Measurements from ENCODE around the gene CRYL1.

CRYL1 gene

DNA sequence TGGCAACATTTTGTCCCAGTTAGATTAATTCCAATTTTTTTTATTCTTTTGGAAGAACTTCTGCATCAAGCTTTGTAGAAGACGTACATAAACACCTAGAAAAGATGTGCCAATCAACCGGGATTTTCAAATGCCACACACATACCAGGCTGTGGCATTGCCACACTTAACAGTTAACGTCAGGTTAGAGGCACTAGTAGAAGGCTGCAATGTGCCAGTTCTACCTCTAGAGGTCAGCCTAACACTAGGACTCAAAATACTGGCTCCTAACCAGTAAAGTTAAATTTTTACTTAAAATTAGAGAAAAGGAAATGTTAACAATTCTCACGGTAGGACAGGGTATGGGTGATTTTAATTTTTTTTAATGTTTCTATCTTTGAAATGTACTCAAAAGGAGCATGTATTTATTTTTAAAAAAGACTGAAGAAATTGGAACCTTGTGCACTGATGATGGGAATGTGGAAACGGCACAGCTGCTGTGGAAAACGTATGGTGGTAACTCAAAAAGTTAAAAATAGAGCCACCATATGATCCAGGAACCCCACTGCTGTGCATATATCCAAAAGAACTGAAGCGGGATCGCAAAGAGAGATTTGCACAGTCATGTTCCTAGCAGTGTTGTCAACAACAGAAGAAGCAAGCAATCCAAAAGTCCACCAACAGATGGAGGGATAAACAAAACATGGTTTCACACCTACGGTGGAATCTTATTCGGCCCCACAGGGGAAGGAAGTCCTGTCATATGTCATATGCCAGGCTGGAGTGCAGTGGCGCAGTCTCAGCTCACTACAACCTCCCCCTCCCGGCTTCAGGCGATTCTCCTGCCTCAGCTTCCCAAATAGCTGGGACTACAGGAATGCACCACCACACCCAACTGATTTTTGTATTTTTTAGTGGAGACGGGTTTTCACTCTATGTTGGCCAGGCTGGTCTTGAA, 30.3 kb downstream of the CRYL1 start:
- peak; percentile 15 to 33 for DNase-seq (ENCODE audit: low read depth in 2 of 2, low spot score in 1 of 2)

DNA sequence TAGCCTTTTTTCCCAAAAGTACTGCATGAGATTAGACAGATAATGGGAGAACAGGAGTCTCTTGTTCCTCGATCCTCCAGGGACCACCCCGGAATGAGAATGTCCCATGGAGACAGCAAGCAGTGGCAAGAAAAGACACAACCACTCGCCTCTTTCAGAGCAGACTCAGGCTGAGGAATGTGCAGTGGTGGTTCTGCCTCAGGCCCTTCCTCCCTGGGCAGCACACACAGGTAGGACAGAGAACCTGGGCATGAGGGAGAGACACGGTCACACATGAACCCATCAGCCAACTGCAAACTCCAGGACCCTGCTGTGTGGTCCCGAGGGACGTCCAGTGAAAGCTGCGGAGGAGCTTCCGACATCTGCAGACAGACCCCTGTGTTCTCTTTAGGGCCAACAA, 31.0 kb downstream of the CRYL1 start:
- no peak for DNase-seq (ENCODE audit: low read depth in 2 of 2, low spot score in 1 of 2)

DNA sequence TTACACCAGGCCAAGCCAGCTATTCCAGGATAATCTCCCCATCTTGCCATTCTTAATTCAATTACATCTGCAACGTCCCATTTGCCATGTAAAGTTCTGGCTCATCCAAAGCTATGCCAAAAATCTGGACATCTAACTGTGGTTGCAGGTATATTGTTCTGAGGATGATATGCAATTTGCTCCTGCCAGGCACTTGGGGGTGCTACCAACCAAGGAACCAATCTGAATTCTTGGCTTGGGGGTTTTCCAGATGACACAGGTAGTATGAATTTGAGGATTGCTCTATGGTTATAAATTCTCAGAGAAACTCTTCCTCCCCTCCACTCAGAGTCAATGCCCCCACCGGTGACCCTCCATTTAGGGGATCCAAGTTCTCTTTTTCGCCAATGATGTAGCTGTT, 33.0 kb downstream of the CRYL1 start:
- no peak for DNase-seq (ENCODE audit: low read depth in 2 of 2, low spot score in 1 of 2)

DNA sequence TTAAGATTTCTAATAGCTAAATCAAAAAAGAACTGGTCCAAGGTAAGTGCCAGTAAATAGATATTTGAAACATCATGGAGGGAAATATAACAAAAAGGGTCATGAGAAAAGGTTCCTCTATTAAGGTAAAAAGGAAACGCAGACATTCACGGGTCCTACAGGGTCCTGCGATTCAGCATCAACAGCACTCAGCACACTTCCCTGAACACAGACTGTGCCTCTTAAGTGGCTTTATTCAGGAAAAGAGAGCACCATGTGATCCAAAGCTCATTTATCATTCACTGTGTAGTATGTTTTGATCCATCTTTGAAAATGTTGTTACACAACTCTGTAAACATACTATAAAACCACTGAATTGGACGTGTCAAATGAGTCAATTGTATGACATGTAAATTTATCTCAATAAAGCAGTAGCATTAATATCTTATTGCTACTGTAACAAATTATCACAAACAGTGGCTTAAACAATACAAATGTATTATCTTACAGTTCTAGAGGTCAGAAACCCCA, 33.7 kb downstream of the CRYL1 start:
- no peak for DNase-seq (ENCODE audit: low read depth in 2 of 2, low spot score in 1 of 2)

DNA sequence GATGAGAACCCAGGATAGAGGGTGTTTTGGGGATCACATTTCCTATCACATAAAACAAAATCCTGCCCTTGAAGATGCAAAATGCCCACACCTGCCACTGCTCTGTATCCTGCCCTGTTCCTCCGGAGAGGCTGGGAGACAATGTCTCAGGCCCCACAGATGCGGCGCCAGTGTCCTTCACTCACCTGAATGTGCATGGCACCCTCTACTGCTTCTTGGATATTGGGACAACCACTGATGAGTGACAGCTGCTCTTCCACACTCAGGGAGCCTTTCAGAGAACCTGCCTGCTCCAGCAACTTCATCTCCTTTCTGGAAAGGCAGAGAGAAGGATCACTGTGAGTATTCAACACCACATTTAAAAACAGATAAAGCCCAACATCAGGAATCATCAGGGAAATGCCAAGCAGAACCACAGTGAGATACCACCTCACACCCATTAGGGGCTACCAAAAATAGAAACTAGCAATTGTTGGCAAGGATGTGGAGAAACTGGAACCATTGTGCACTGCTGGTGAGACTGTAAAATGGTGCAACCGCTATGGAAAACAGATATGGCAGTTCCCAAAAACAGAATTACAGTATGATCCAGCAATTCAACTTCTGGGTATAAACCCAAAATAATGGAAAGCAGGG, 36.4 kb downstream of the CRYL1 start:
- DNase-seq (ENCODE audit: low read depth in 2 of 2, low spot score in 1 of 2), result no peak

DNA sequence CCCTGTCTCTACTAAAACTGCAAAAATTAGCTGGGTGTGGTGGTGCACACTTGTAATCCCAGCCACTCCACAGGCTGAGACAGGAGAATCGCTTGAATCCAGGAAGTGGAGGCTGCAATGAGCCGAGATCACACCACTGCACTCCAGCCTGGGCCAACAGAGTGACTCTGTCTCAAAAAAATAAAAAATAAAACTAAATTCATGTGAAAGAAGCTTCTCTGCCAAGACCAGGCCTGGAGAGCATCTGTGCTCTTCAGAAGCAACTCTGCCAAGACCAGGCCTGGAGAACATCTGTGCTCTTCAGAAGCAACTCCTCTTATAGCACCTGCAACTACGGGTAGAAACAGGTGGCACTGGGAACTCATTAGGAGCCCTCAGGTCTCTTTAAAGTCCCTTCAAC, 37.7 kb downstream of the CRYL1 start:
- no peak for DNase-seq (ENCODE audit: low read depth in 2 of 2, low spot score in 1 of 2)

DNA sequence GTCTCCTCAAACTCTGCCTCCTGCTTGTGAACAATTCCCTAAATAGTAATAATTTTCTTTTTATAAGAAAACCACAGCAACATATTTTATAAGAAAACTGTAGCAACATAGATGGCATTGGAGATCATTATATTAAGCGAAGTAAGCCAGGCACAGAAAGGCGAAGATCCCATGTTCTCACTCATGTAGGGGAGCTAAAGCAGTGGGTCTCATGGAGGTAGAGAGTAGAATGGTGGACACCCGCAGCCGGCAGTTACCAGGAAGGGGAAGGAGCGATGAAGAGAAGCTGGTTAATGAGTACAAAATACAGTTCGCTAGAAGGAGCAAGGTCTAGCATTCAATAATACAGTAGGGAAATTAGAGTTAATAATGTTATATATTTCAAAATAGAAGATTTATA, 42.9 kb downstream of the CRYL1 start:
- DNase-seq (ENCODE audit: low read depth in 2 of 2, low spot score in 1 of 2), result no peak

DNA sequence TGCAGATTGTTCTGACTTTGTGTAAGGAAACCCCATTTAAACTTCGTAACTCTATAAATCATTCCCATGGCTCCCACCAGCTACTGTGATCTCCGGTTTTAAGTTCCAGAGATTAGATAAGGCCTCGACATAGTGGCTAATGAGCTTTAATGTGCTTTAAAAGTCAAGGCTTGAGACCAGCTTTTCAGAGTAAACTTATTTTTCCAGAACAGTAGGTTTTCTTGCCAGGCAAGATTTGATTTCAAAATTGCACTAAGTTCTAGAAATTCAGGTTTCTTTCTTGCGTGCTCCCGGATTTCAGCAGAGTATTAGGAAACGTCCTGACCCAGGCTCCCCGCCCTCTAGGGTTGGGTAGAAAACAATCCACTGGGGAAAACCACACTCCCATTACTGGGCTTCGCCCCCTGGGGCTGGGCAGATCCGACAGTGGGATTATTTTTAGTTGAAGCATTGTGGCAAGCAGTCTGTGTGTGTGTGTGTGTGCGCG, 43.3 kb downstream of the CRYL1 start:
- DNase-seq (ENCODE audit: low read depth in 2 of 2, low spot score in 1 of 2), result no peak

DNA sequence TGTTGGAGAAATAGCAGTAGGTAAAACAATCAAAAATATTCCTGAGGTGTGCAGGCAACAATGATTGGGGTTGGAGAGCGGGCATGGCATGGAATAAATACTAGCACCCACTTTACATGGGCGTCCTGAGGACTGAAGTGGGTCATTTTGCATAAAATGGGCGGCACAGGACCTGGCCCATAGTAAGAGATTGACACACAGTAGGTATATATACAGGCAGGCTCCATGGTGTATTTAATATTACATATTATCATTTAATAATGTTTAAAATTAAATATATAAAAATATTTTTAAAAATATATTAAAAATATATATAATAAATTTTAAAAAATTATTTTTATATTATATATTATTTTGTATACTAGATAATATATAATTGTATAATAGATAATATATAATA, 48.3 kb downstream of the CRYL1 start:
- no peak for DNase-seq (ENCODE audit: low read depth in 2 of 2, low spot score in 1 of 2)

DNA sequence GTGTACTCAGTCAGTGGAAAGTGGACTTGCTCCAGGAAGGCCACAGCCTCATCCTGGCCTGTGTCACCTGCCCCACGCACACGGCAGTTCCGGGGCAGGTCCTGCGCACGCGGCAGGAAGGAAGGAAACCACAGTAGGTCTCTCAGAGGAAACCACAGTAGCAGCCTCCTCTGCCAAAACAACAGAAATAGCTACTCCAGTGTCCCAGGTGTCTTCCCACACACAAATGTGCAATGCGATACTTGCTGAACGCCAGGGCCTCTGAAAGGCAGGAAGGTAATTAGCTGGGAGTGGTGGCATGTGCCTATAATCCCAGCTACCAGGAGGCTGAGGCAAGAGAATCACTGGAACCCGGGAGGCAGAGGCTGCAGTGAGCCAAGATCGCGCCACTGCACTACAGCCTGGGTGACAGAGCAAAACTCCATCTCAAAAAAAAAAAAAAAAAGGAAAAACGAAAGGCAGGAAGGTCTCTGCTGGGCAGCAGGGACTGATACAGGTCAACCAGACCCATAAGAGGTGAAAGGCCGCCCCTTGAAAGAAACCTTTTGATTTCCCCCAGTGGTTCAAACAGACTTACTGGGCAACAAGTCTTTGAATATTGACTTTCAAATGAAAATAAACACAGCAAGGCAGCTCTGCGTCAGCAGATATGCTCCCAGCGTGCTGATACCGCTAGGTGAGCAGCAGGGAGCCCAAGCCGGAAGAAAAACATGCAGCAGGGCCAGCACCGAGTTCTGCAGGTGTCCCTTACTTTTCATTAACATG, 49.5 kb downstream of the CRYL1 start:
- DNase-seq (ENCODE audit: low read depth in 2 of 2, low spot score in 1 of 2), result peak in 1 of 2 donors; percentile 31

DNA sequence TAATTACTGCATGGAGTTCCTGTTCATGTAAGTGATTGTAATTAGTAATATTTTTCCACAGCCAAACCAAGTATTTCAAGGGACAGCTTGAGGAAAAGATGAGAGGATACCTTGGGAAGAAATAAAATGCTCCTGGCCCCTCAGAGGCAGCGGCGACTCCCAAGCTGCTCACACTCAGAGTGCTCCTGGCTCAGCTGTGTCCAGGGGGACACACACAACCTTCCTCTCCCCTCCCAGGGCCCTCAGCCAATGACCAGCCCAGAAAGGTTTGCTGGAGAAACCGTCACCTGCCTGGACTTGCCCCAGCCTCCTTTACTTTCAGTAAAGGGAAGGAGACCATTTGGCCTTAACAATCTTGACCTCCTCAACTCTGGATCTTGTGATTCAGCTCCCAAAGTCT, 51.1 kb downstream of the CRYL1 start:
- no peak for DNase-seq (ENCODE audit: low read depth in 2 of 2, low spot score in 1 of 2)

DNA sequence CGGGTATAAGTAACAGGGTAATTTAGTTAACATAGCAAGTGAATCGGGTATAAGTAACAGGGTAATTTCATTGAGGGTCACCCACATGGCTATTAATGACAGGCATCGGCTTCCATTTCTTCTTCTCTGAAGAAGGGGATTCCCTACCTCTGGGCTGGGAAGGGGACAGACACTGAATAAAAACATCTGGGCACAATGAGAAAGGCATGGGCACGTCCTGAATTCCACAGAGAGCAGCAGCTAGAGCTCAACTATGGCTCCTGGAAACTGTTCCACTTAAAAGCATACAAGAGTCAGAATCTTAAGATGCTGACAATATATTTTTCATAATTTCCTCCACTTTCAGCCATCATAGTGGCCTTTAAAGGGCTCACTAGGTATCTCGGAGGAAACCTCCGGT, 51.8 kb downstream of the CRYL1 start:
- DNase-seq (ENCODE audit: low read depth in 2 of 2, low spot score in 1 of 2), result no peak

DNA sequence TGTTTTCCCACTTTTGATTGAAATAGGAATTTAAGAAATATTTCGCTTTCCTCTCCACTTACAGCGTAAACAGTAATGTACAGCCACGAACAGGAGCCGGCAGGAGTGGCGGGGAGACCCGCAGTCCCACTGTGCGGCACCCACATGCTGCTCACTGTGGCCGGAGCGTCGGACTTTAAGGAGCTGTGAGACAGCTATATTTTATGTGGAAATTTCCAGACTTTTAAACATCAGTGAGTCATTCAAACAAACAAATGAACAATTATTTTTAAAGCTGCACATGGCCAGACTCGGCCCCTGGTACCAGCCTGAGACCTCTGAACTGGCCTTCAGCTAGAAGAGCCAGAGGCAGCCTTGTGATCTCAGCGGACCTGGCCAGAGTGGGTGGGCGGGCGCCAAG, 52.5 kb downstream of the CRYL1 start:
- DNase-seq (ENCODE audit: low read depth in 2 of 2, low spot score in 1 of 2), result no peak

DNA sequence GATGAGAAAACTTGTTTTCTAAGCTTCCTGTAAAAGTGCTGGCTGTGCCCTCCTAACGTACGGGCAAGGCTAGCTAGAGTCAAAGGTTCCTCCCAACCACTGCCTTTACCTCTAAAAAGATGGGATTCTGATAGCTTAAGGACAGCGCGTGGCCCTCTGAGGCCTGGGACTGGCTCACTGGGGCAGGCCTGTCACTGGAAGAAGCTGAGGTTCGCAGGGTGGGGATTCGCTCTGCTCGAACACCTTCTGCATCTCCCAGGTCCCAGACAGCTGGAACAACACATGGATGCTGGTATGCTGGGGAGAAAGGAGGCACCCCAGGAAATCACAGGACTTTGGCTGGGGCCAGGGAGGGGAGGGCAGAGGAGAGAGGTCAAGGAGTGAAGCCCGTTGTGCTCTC, 53.1 kb downstream of the CRYL1 start:
- DNase-seq (ENCODE audit: low read depth in 2 of 2, low spot score in 1 of 2), result no peak

DNA sequence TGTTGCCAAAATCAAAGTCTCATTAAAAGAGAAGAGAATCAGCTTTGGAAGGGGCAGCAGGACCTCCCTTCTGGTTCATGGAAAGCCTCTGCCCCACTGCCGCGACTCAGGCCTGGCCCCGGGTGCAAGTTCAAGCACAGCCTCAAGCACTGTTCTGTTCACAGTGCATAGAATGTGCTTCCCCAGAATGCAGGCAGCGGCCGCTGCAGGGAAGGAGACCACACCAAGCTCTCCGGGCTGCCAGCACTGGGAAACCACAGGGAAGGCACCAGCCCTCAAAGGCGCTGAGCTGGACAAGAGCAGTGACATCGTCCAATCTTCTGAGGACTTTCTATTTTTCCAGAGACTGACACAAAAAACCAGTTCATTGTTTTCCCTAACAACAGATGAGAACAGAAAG, 55.5 kb downstream of the CRYL1 start:
- DNase-seq (ENCODE audit: low read depth in 2 of 2, low spot score in 1 of 2), result no peak

DNA sequence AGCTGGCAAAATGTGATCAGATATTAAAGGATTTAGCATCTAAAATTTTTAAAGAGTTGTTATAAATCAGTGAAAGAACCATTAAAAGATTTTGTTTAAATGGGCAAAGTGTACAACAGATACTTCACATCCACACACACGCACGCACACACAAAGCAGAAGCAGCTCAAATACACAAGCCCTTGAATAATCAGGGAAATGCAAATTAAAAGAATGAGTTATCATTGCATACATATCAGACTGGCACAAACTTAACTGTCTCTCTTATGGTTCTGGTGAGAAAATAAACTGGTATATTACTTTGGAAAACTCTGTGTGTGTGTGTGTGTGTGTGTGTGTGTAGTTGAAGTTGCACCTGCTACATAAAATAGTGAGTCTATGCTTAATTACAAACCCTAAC, 59.3 kb downstream of the CRYL1 start:
- no peak for DNase-seq (ENCODE audit: low read depth in 2 of 2, low spot score in 1 of 2)

DNA sequence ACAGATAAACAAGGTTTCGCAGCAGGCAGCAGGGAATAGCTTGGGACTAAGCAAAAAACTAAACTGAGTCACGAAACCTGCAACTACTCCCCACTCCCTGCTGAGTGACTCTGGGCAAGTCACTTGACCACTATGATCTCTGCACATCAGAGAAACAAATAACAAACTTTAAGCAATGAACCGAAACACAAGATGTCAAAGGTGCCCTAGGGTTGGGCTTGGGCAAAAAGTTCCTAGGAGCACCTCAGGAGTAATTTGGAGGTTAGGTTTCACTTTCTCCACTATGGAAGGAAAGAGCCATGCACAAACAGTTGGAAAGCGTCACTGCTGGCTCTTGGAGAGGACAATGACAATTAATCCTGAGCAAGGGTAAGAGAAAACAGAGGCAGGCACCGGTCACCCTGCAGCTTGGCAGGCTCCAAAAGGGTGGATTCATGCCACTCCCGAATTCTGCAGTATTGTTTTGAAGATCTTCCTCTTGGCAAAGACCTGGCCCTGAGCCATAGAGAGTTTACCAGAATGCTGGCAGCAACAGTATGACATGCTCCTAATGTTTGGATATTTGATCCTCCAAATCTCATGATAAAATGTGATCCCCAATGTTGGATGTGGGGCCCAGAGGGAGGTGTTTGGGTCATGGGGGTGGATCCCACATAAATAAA, 60.3 kb downstream of the CRYL1 start:
- no peak for DNase-seq (ENCODE audit: low read depth in 2 of 2, low spot score in 1 of 2)

DNA sequence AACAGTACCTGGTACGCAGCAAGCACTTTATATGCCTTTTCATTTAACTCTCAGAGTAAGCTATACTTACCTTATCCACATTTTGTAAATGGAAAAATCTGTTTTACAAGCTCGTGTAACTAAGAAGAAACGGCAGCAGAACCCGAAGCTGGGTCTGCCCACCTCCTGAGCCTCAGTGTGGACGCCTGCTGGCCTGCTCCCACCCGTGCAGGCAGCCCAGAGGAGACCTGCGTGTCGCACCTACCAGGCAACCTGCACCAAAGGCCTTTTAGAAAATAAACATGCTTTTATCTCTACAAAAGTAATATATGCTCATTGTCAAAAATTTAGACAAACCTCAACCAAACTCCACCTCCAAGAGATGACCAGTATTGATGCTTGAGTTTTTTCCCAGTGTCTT, 62.7 kb downstream of the CRYL1 start:
- DNase-seq (ENCODE audit: low read depth in 2 of 2, low spot score in 1 of 2), result no peak

DNA sequence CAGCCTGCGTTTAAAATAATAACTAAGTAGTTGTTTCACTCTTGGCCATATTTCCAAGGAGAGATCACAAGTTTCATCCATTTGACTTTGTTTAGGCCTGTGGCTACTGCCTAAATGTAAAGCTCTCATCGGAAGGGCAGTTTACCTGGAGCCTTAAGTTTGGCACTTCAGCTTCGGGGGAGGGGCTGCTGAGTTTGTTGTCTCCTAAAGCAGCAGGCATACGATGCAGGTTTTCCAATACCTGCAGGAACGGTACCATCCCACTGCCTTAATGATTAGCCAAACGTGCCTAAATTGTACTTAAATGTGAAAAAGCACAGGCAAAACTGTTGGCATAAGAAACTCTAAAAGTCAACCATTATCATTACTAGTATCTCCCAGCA, 63.1 kb downstream of the CRYL1 start:
- DNase-seq (ENCODE audit: low read depth in 2 of 2, low spot score in 1 of 2), result no peak

DNA sequence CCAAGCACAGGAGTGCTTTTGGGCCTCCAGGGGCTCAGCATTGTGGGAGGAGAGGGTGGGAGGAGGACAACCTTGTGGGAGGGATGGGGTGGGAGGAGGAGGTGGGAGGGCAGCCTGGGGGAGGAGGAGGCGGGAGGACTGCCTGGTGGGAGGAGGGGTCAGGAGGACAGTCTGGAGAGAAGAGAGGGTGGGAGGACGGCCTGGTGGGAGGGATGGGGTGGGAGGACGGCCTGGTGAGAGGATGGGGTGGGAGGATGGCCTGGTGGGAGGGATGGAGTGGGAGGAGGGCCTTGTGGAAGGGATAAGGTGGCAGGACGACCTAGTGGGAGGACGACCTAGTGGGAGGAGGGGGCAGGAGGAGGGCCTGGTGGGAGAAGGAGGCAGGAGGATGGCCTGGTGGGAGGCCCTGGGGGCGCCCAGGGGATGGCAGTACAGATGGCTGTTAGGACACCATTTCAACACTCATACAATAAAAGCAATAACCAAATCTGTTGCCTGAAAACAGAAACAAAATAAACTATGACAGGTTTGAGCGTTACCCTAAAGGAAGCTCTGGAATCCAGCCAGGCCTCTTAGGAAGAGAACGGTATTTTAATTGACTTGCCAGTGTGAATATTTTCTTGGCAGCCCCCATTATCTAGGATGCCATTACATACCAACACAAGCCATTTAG, 63.7 kb downstream of the CRYL1 start:
- DNase-seq (ENCODE audit: low read depth in 2 of 2, low spot score in 1 of 2), result no peak

DNA sequence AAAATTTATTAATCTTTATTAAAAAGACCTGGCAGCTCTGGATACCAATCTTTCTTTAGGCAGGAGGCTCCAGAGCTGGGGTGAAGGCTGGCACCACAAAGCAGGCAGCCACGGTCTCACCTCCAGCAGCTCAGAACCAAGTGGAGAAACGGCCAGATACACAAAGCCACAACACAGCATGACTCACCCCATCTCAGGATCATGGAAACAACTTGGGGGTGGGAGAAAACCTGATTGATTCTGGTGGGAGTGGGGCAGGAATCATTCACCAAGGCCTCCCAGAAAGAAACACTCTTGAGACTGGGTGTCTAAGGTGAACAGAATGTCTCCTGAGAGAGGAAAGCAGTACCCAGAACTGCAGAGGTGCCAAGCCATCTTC, 64.2 kb downstream of the CRYL1 start:
- no peak for DNase-seq (ENCODE audit: low read depth in 2 of 2, low spot score in 1 of 2)

Measured in stimulated activated CD8-positive, alpha-beta memory T cell treated with anti-CD3 and anti-CD28 coated beads, Interleukin-4, amount 100 ng/mL, for 4 hours (primary cell).